H9 (cell line): ENCODE measurements around the gene IL1RN. TPM values are rescaled to one million over a fixed set of nuclear protein-coding genes. Genes with fewer than 3 reads are reported as not detected.

Source experiments
- DNase-seq: peaks from one replicate; pipeline ENCODE4 v3.0.0-alpha.2; 2017
- H2AFZ ChIP-seq: one replicate; pipeline ENCODE4 v1.6.1; 2013; ENCODE audit warnings: mild to moderate bottlenecking, low read length, control low read depth, moderate library complexity
- H2AK5ac ChIP-seq: 2 replicates; pipeline ENCODE4 v1.6.1; 2013; ENCODE audit warnings: low read length, control low read depth, mixed read lengths; ENCODE audit not compliant: insufficient read length
- H2BK120ac ChIP-seq: one replicate; pipeline ENCODE4 v1.6.1; 2013; ENCODE audit warnings: low read depth, mild to moderate bottlenecking, low read length, control low read depth, inconsistent platforms; ENCODE audit not compliant: poor library complexity, severe bottlenecking
- H2BK12ac ChIP-seq: 2 replicates; pipeline ENCODE4 v1.6.1; 2013; ENCODE audit warnings: low read length, control low read depth, mixed read lengths, low read depth; ENCODE audit not compliant: insufficient read length
- H2BK15ac ChIP-seq: 2 replicates; pipeline ENCODE4 v1.6.1; 2013; ENCODE audit warnings: low read depth, low read length, control low read depth
- H2BK20ac ChIP-seq: one replicate; pipeline ENCODE4 v1.6.1; 2013; ENCODE audit warnings: low read depth, mild to moderate bottlenecking, low read length, control low read depth, inconsistent platforms; ENCODE audit not compliant: poor library complexity, severe bottlenecking
- H2BK5ac ChIP-seq: 2 replicates; pipeline ENCODE4 v1.6.1; 2013; ENCODE audit warnings: low read length, control low read depth, mixed read lengths; ENCODE audit not compliant: insufficient read length
- H3K14ac ChIP-seq: 2 replicates; pipeline ENCODE4 v1.6.1; 2013; ENCODE audit warnings: low read length, control low read depth; ENCODE audit not compliant: insufficient read depth
- H3K18ac ChIP-seq: 2 replicates; pipeline ENCODE4 v1.6.1; 2013; ENCODE audit warnings: low read depth, mild to moderate bottlenecking, mixed read lengths, low read length, control low read depth; ENCODE audit not compliant: insufficient read length
- H3K23ac ChIP-seq: 2 replicates; pipeline ENCODE4 v1.6.1; 2013; ENCODE audit warnings: low read length, control low read depth, mixed read lengths, low read depth; ENCODE audit not compliant: insufficient read length
- H3K23me2 ChIP-seq: 2 replicates; pipeline ENCODE4 v1.6.1; 2013; ENCODE audit warnings: low read depth, mild to moderate bottlenecking, mixed read lengths, low read length, control low read depth; ENCODE audit not compliant: insufficient read length, poor library complexity, severe bottlenecking
- H3K27ac ChIP-seq: 2 replicates; pipeline ENCODE4 v1.5.1; 2013; ENCODE audit warnings: low read length, control low read depth, mixed read lengths, low read depth; ENCODE audit not compliant: insufficient read length
- H3K27me3 ChIP-seq: 2 replicates; pipeline ENCODE4 v1.6.1; 2013; ENCODE audit warnings: low read length, control low read depth, inconsistent platforms; ENCODE audit not compliant: insufficient read depth
- H3K4ac ChIP-seq: 2 replicates; pipeline ENCODE4 v1.6.1; 2013; ENCODE audit warnings: low read depth, mild to moderate bottlenecking, control low read depth, inconsistent platforms, low read length, moderate library complexity
- H3K4me1 ChIP-seq: 2 replicates; pipeline ENCODE4 v1.6.1; 2013; ENCODE audit warnings: low read length, control low read depth, inconsistent platforms; ENCODE audit not compliant: insufficient read depth
- H3K4me2 ChIP-seq: 2 replicates; pipeline ENCODE4 v1.6.1; 2013; ENCODE audit warnings: low read length, control low read depth, mixed read lengths; ENCODE audit not compliant: insufficient read length, insufficient read depth
- H3K56ac ChIP-seq: 2 replicates; pipeline ENCODE4 v1.6.1; 2013; ENCODE audit warnings: low read depth, mild to moderate bottlenecking, mixed read lengths, low read length, control low read depth; ENCODE audit not compliant: insufficient read length
- H3K79me1 ChIP-seq: 2 replicates; pipeline ENCODE4 v1.6.1; 2013; ENCODE audit warnings: low read depth, mild to moderate bottlenecking, moderate library complexity, low read length, control low read depth, inconsistent platforms; ENCODE audit not compliant: insufficient read depth, poor library complexity, severe bottlenecking
- H3K79me2 ChIP-seq: 2 replicates; pipeline ENCODE4 v1.6.1; 2013; ENCODE audit warnings: low read length, control low read depth, inconsistent platforms; ENCODE audit not compliant: insufficient read depth
- H3K9ac ChIP-seq: 2 replicates; pipeline ENCODE4 v1.6.1; 2013; ENCODE audit warnings: low read length, control low read depth, mixed read lengths; ENCODE audit not compliant: insufficient read length; ENCODE audit errors: extremely low read depth
- H3K9me3 ChIP-seq: one replicate; pipeline ENCODE4 v1.6.1; 2013; ENCODE audit warnings: low read depth, low read length, inconsistent platforms; ENCODE audit not compliant: control insufficient read depth
- H3T11ph ChIP-seq: one replicate; pipeline ENCODE4 v1.6.1; 2013; ENCODE audit warnings: mild to moderate bottlenecking, low read length, control low read depth, inconsistent platforms
- H4K20me1 ChIP-seq: one replicate; pipeline ENCODE4 v1.6.1; 2013; ENCODE audit not compliant: control insufficient read depth, insufficient read length, insufficient read depth
- H4K5ac ChIP-seq: 2 replicates; pipeline ENCODE4 v1.6.1; 2013; ENCODE audit warnings: low read depth, mild to moderate bottlenecking, mixed read lengths, low read length, control low read depth; ENCODE audit not compliant: insufficient read length
- H4K8ac ChIP-seq: replicated peaks from 2 replicates; pipeline ENCODE4 v1.6.1; 2013; ENCODE audit warnings: low read length, control low read depth, mixed read lengths, low read depth; ENCODE audit not compliant: insufficient read length
- H4K91ac ChIP-seq: 2 replicates; pipeline ENCODE4 v1.6.1; 2013; ENCODE audit warnings: low read depth, mild to moderate bottlenecking, moderate library complexity, mixed read lengths, low read length, control low read depth; ENCODE audit not compliant: insufficient read length
- H3K27ac Mint-ChIP-seq, 3 experiments: 2 replicates in 2 of 3; 3 replicates in 1 of 3; pipeline ENCODE4 v1.8.0; 2020 to 2021; ENCODE audit warnings: mixed read lengths in 3 of 3, mild to moderate bottlenecking in 1 of 3, moderate library complexity in 1 of 3
- H3K27me3 Mint-ChIP-seq: 2 replicates; pipeline ENCODE4 v1.8.0; 2021; ENCODE audit warnings: low read depth, mild to moderate bottlenecking, moderate library complexity, mixed read lengths
- H3K36me3 Mint-ChIP-seq, 3 experiments: 2 replicates in 2 of 3; 3 replicates in 1 of 3; pipeline ENCODE4 v1.8.0; 2020 to 2021; ENCODE audit warnings: low read depth in 3 of 3, mixed read lengths in 3 of 3; ENCODE audit not compliant: insufficient read depth in 1 of 3
- H3K4me1 Mint-ChIP-seq, 2 experiments: 2 replicates each; pipeline ENCODE4 v1.8.0; 2020; ENCODE audit warnings: mixed read lengths in 2 of 2
- H3K4me3 Mint-ChIP-seq, 2 experiments: 2 replicates in 1 of 2; 3 replicates in 1 of 2; pipeline ENCODE4 v1.8.0; 2020 to 2021; ENCODE audit warnings: mild to moderate bottlenecking in 2 of 2, mixed read lengths in 2 of 2, moderate library complexity in 1 of 2
- H3K9me3 Mint-ChIP-seq, 2 experiments: 2 replicates in 1 of 2; 3 replicates in 1 of 2; pipeline ENCODE4 v1.8.0; 2020; ENCODE audit warnings: mild to moderate bottlenecking in 2 of 2, mixed read lengths in 2 of 2, moderate library complexity in 1 of 2
- WGBS: extraction: QIAGEN DNeasy Blood & Tissue Kit; methylation state at CpG from one replicate; pipeline ENCODE4 v1.1.7; 2013; ENCODE audit warnings: missing lambda C conversion rate, low lambda C conversion rate, mixed read lengths; ENCODE audit not compliant: insufficient read length; ENCODE audit errors: extremely low coverage; 5-methylcytosine and 5-hydroxymethylcytosine counted together
- total RNA-seq: library from RNA; stranded (reverse); gene quantifications from 2 replicates; pipeline ENCODE4 v1.2.1, GENCODE V29; 2021
- TF ChIP-seq, protein P1 (sequence below): fragments of 200-600 bp; sonication (generic); conservative IDR thresholded peaks from 3 replicates; pipeline ENCODE4 v1.8.0; 2021; ENCODE audit warnings: antibody characterized with exemption, mild to moderate bottlenecking

Gene IL1RN
- total RNA-seq, 1 experiment from 2014 or later = not detected

GRCh38 chr2:113157897-113158753 is 30.7 kb downstream of the IL1RN start:
- Histone ChIP-seq H3K9ac (no peak overlapping the region), H3K18ac (no peak overlapping the region), H3K14ac (no peak overlapping the region), H3T11ph (no peak overlapping the region), H4K20me1 (no peaks in the 10 kb centered on the region), H2AK5ac (no peak overlapping the region), H3K9me3 (no peaks in the 10 kb centered on the region), H3K27me3 (peaks cover 5% of the 10 kb centered on the region; the same call in 1 of the 2 replicates), H3K79me1 (no peaks in the 10 kb centered on the region), H2BK15ac (no peak overlapping the region), H3K79me2 (no peaks in the 10 kb centered on the region), H3K4me1 (no peaks in the 10 kb centered on the region), H4K8ac (no peak overlapping the region), H3K23me2 (no peaks in the 10 kb centered on the region), H4K91ac (no peak overlapping the region), H3K4ac (no peak overlapping the region), H3K27ac (no peak overlapping the region), H2AFZ (no peak overlapping the region), H3K56ac (no peak overlapping the region), H2BK120ac (no peak overlapping the region), H2BK20ac (no peak overlapping the region), H3K4me2 (peak overlapping the region; percentile 46), H4K5ac (no peak overlapping the region), H2BK5ac (no peak overlapping the region), H3K23ac (no peak overlapping the region), H2BK12ac (no peak overlapping the region)
- Mint-ChIP-seq H3K9me3 (no peaks in the 10 kb centered on the region), H3K4me1 (peaks cover 15% of the 10 kb centered on the region in 2 experiments), H3K27me3 (peaks cover 29% of the 10 kb centered on the region), H3K27ac (no peak overlapping the region), H3K4me3 (peak overlapping the region; percentile 60 to 81), H3K36me3 (no peaks in the 10 kb centered on the region)
- no peak for DNase-seq
- WGBS = no CpG with 5 or more reads among the region's 10 CpGs
- TF ChIP-seq, protein P1, sequence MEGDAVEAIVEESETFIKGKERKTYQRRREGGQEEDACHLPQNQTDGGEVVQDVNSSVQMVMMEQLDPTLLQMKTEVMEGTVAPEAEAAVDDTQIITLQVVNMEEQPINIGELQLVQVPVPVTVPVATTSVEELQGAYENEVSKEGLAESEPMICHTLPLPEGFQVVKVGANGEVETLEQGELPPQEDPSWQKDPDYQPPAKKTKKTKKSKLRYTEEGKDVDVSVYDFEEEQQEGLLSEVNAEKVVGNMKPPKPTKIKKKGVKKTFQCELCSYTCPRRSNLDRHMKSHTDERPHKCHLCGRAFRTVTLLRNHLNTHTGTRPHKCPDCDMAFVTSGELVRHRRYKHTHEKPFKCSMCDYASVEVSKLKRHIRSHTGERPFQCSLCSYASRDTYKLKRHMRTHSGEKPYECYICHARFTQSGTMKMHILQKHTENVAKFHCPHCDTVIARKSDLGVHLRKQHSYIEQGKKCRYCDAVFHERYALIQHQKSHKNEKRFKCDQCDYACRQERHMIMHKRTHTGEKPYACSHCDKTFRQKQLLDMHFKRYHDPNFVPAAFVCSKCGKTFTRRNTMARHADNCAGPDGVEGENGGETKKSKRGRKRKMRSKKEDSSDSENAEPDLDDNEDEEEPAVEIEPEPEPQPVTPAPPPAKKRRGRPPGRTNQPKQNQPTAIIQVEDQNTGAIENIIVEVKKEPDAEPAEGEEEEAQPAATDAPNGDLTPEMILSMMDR = no peak
